ENCODE results near the gene SH3GL2. TPM values are rescaled to one million over a fixed set of nuclear protein-coding genes. Genes with fewer than 3 reads are reported as not detected.

Gene SH3GL2
- total and polyA plus RNA-seq, 4 donors = 0.06 to 0.08 TPM; not detected in 2

- 76% methylated on average over 2 of the region's 2 CpGs for WGBS
Observed at GRCh38 chr9:17635115-17635890, 56.4 kb downstream of the SH3GL2 start.

More at GRCh38 chr9:17635115-17635890, 56.4 kb downstream of the SH3GL2 start:
- H3K4me1 ChIP-seq (ENCODE audit: control insufficient read depth in 4 of 4, insufficient read depth in 4 of 4, low read length in 3 of 4) = peaks cover 0 to 6% (median 4%) of the 10 kb centered on the region in 4 donors
- no peak for TF ChIP-seq YY1 (IDR thresholded peaks at IDR 0.05)
- TF ChIP-seq SP1 (IDR thresholded peaks at IDR 0.05) = no peak
- no peak for TF ChIP-seq REST (IDR thresholded peaks at IDR 0.05)
- TF ChIP-seq GABPA (IDR thresholded peaks at IDR 0.05 in 1 of 2, conservative IDR thresholded peaks at IDR 0.05 in 1 of 2) = no peak
- no peak for TF ChIP-seq CTCF (IDR thresholded peaks at IDR 0.05; ENCODE audit: low read depth, low read length, missing input control)
- TF ChIP-seq ZBTB33 (IDR thresholded peaks at IDR 0.05) = no peak
- no peak for TF ChIP-seq HNF4G (IDR thresholded peaks at IDR 0.05)
- TF ChIP-seq FOXA2 (IDR thresholded peaks at IDR 0.05) = no peak
- TF ChIP-seq EGR1 (IDR thresholded peaks at IDR 0.05; ENCODE audit: low read depth in 2 of 2) = no peak
- no peak for TF ChIP-seq ATF3 (IDR thresholded peaks at IDR 0.05)
- TF ChIP-seq NR2F2 (IDR thresholded peaks at IDR 0.05) = no peak
- no peak for TF ChIP-seq RAD21 (IDR thresholded peaks at IDR 0.05)
- no peak for TF ChIP-seq MAX (IDR thresholded peaks at IDR 0.05)
- TF ChIP-seq RXRA (IDR thresholded peaks at IDR 0.05) = no peak
- no peak for TF ChIP-seq JUND (IDR thresholded peaks at IDR 0.05)
- no peak for TF ChIP-seq FOXA1 (IDR thresholded peaks at IDR 0.05)
- TF ChIP-seq TAF1 (conservative IDR thresholded peaks at IDR 0.05) = no peak
- TF ChIP-seq HNF4A (conservative IDR thresholded peaks at IDR 0.05) = no peak
- DNase-seq (ENCODE audit: low spot score) = no peak
- no peak overlapping the region for H3K27ac ChIP-seq (ENCODE audit: low read depth in 1 of 2, low read length in 2 of 2)
- no peak overlapping the region for H3K4me3 ChIP-seq (ENCODE audit: low read depth in 1 of 3, low read length in 3 of 3)
- H3K9me3 ChIP-seq (ENCODE audit: control insufficient read depth in 4 of 4, low read length in 3 of 4) = no peaks in the 10 kb centered on the region
- H3K36me3 ChIP-seq (ENCODE audit: control insufficient read depth in 4 of 4, insufficient read depth in 3 of 4, low read depth in 1 of 4, low read length in 3 of 4) = no peaks in the 10 kb centered on the region
- no peak overlapping the region for H3K9ac ChIP-seq (ENCODE audit: low read depth in 1 of 2, low read length in 2 of 2)
- no peaks in the 10 kb centered on the region for H3K27me3 ChIP-seq (ENCODE audit: control insufficient read depth in 4 of 4, insufficient read depth in 4 of 4, low read length in 3 of 4)

Measured in liver (tissue), 9 donors.